OCI-LY3 (cell line): ENCODE results near the gene OR6B3.

ENCODE experiments used
- H2AFZ ChIP-seq: fragments of 200-600, 300-600 bp; shearing (Covaris generic); 2 replicates; pipeline ENCODE4 v1.6.0; 2014; ENCODE audit warnings: antibody characterized with exemption, low read depth, low read length
- H3K27ac ChIP-seq: fragments of 200-600, 300-600 bp; sonication (generic); 2 replicates; pipeline ENCODE4 v1.5.1; 2014; ENCODE audit warnings: mild to moderate bottlenecking, low read length, moderate library complexity, mixed read lengths
- H3K27me3 ChIP-seq: fragments of 200-600, 300-600 bp; sonication (generic); 2 replicates; pipeline ENCODE4 v1.6.1; 2014; ENCODE audit warnings: low read depth, low read length, mixed read lengths
- H3K36me3 ChIP-seq: fragments of 200-600, 300-600 bp; sonication (generic); replicated peaks from 2 replicates; pipeline ENCODE3; 2014; ENCODE audit warnings: low read depth, low read length, mixed read lengths
- H3K4me1 ChIP-seq: fragments of 300-600, 200-600 bp; sonication (generic); 2 replicates; pipeline ENCODE4 v1.6.1; 2014; ENCODE audit warnings: low read length, mixed read lengths
- H3K4me2 ChIP-seq: fragments of 200-600, 300-600 bp; sonication (generic); 2 replicates; pipeline ENCODE4 v1.6.1; 2014; ENCODE audit warnings: low read length, mixed read lengths
- H3K4me3 ChIP-seq: fragments of 300-600, 200-600 bp; sonication (generic); 2 replicates; pipeline ENCODE4 v1.5.1; 2014; ENCODE audit warnings: antibody characterized with exemption, mild to moderate bottlenecking, low read length, moderate library complexity
- H3K79me2 ChIP-seq: fragments of 300-600, 200-600 bp; shearing (Covaris generic); 2 replicates; pipeline ENCODE4 v1.6.1; 2014; ENCODE audit warnings: mild to moderate bottlenecking, low read length, mixed read lengths
- H3K9ac ChIP-seq: fragments of 300-600, 200-600 bp; shearing (Covaris generic); 2 replicates; pipeline ENCODE4 v1.6.0; 2014; ENCODE audit warnings: mild to moderate bottlenecking, low read length, moderate library complexity
- H3K9me3 ChIP-seq: fragments of 200-600, 300-600 bp; shearing (Covaris generic); 2 replicates; pipeline ENCODE4 v1.6.1; 2014; ENCODE audit warnings: low read length, mixed read lengths; ENCODE audit not compliant: insufficient read depth
- H4K20me1 ChIP-seq: fragments of 200-600, 300-600 bp; sonication (generic); 2 replicates; pipeline ENCODE4 v1.6.1; 2016; ENCODE audit warnings: low read length, mixed read lengths; ENCODE audit not compliant: insufficient read depth
- EZH2phosphoT487 ChIP-seq: fragments of 200-600 bp; shearing (Covaris generic); IDR thresholded peaks from 2 replicates; pipeline ENCODE4 v1.6.1; 2018; ENCODE audit warnings: antibody characterized with exemption, mixed run types, low read depth
- TF ChIP-seq, protein P1 (sequence below): fragments of 200-600, 300-600 bp; sonication (generic); IDR thresholded peaks from 2 replicates; pipeline ENCODE4 v1.5.1; 2014; ENCODE audit warnings: antibody characterized with exemption, low read length, low read depth

The OR6B3 gene

DNA sequence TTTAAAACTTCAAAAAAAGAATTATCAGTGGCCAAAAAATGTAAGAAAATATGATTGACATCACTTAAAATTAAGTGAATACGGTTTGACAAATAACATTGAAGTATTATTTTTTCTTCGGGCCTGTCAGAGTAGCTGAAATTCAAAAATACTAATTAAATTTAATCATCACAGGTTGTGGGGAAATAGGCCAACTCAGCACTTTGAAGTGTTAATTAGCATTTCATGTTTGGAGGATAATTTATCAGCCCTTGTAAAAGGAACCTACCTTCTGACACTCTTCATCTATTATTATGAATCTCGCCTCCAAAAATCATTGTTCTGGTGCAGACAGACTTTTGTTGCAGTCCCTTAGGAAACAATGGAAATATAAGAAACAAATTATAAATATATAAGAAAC, 17.6 kb upstream of the OR6B3 start:
- Histone ChIP-seq H3K36me3 (no peaks in the 10 kb centered on the region), H3K27me3 (no peaks in the 10 kb centered on the region), H3K9me3 (no peaks in the 10 kb centered on the region), H3K4me1 (no peaks in the 10 kb centered on the region), H3K27ac (no peak overlapping the region), H3K4me2 (no peak overlapping the region), H2AFZ (no peak overlapping the region), H3K4me3 (no peak overlapping the region), H4K20me1 (no peaks in the 10 kb centered on the region), H3K79me2 (no peaks in the 10 kb centered on the region), H3K9ac (no peak overlapping the region)
- no peak for TF ChIP-seq EZH2phosphoT487
- TF ChIP-seq, protein P1, sequence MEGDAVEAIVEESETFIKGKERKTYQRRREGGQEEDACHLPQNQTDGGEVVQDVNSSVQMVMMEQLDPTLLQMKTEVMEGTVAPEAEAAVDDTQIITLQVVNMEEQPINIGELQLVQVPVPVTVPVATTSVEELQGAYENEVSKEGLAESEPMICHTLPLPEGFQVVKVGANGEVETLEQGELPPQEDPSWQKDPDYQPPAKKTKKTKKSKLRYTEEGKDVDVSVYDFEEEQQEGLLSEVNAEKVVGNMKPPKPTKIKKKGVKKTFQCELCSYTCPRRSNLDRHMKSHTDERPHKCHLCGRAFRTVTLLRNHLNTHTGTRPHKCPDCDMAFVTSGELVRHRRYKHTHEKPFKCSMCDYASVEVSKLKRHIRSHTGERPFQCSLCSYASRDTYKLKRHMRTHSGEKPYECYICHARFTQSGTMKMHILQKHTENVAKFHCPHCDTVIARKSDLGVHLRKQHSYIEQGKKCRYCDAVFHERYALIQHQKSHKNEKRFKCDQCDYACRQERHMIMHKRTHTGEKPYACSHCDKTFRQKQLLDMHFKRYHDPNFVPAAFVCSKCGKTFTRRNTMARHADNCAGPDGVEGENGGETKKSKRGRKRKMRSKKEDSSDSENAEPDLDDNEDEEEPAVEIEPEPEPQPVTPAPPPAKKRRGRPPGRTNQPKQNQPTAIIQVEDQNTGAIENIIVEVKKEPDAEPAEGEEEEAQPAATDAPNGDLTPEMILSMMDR, result no peak

DNA sequence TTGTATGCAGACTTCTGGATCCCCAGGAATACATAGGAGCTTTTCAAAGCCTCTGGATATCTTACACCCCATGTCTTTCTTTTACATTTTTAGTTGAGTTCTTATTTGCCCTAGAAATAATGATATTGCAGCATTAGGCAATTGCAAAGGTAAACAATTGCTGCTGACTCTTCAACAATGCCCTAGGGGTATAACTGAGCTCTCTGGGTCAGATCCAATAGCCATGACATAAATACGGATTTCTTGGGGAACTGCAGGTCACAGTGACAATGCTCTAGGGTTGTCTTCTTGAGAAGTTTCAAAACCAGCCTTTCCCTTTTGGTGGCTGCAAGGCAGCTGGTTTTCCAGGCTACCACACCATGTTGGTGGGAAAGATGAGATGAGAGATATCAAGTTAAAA, 16.5 kb upstream of the OR6B3 start:
- Histone ChIP-seq H3K27ac (no peak overlapping the region), H3K4me3 (no peak overlapping the region), H3K79me2 (no peaks in the 10 kb centered on the region), H3K9ac (no peak overlapping the region), H4K20me1 (no peaks in the 10 kb centered on the region), H3K4me2 (no peak overlapping the region), H2AFZ (no peak overlapping the region), H3K27me3 (no peaks in the 10 kb centered on the region), H3K9me3 (no peaks in the 10 kb centered on the region), H3K36me3 (no peaks in the 10 kb centered on the region), H3K4me1 (no peaks in the 10 kb centered on the region)
- no peak for TF ChIP-seq EZH2phosphoT487
- TF ChIP-seq, protein P1, result no peak

DNA sequence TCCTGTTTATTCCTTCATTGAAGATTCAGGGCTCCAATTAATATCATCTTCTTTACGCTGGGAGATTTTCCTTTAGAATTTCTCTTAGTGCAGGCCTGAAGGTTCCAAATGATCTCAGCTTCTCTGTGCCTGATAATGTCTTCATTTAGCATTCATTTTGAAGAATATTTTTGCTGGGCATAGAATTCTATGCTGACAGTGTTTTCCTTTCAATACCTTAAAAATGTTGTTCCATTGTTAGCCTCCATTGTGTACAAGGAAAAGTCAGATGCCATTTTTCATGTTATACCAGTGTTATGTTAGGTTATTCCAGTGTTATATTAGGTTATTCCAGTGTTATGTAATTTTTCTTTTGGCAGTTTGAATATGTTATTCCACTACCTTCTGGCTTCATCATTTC, 14.9 kb upstream of the OR6B3 start:
- no peaks in the 10 kb centered on the region for H3K4me1 ChIP-seq
- no peak overlapping the region for H3K4me3 ChIP-seq
- H3K27ac ChIP-seq, result no peak overlapping the region
- no peaks in the 10 kb centered on the region for H3K36me3 ChIP-seq
- no peak overlapping the region for H3K9ac ChIP-seq
- no peak overlapping the region for H2AFZ ChIP-seq
- H3K27me3 ChIP-seq, result peaks cover 7% of the 10 kb centered on the region; the same call in 1 of the 2 replicates
- H3K9me3 ChIP-seq, result no peaks in the 10 kb centered on the region
- no peak for TF ChIP-seq EZH2phosphoT487
- TF ChIP-seq, protein P1, result no peak
- no peaks in the 10 kb centered on the region for H4K20me1 ChIP-seq
- no peak overlapping the region for H3K4me2 ChIP-seq
- H3K79me2 ChIP-seq, result no peaks in the 10 kb centered on the region

DNA sequence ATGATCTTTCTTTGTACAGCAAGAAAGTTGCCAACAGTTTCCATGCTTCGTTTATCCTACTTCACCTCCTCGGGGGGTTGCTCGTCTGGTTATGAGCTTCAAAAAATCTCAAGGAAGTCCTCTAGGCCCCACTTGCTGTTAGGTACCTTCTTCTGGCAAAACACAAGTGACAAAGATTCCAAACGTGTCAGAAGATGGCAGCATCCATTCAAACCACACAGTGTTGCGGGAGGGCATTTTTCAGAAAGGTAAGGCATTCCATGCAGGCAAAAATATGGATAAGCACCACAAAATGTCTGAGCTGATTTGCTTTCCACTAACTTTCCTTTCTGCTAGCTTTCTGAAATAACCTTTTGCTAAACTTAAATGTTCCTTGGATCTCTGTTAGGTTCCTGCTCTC, 13.2 kb upstream of the OR6B3 start:
- Histone ChIP-seq H3K79me2 (no peaks in the 10 kb centered on the region), H2AFZ (no peak overlapping the region), H4K20me1 (no peaks in the 10 kb centered on the region), H3K27me3 (peaks cover 7% of the 10 kb centered on the region; the same call in 1 of the 2 replicates), H3K27ac (no peak overlapping the region), H3K9me3 (no peaks in the 10 kb centered on the region), H3K36me3 (no peaks in the 10 kb centered on the region), H3K4me3 (no peak overlapping the region), H3K9ac (no peak overlapping the region), H3K4me2 (no peak overlapping the region), H3K4me1 (no peaks in the 10 kb centered on the region)
- TF ChIP-seq, protein P1, result no peak
- no peak for TF ChIP-seq EZH2phosphoT487
